CD4-positive, alpha-beta T cell (primary cell): ENCODE data around the gene TGDS. TPM values are rescaled to one million over a fixed set of nuclear protein-coding genes. Genes with fewer than 3 reads are reported as not detected.

Experiments used
- ATAC-seq: fragments of 200-7000 bp; cut with Tn5 transposase; one replicate; pipeline ENCODE4 v1.10.0; 2022; ENCODE audit warnings: mild to moderate bottlenecking; ENCODE audit not compliant: poor library complexity
- CTCF ChIA-PET: fragments of 350-600 bp; sonication (Branson Sonifier 250); formaldehyde crosslinking; loops from one replicate; lab custom pipeline; 2021; ENCODE audit warnings: antibody characterized with exemption, inconsistent platforms; lab: Charles Lee
- POLR2A ChIA-PET: fragments of 350-600 bp; sonication (Branson Sonifier 250); formaldehyde crosslinking; loops from one replicate; lab custom pipeline; 2021; ENCODE audit warnings: antibody characterized with exemption, inconsistent platforms; lab: Charles Lee
- DNase-seq, 14 experiments: peaks; one replicate each; pipeline ENCODE4 v3.0.0-alpha.2; 2013 to 2020; ENCODE audit warnings: mixed read lengths in 2 of 14
- H3K27ac ChIP-seq, 2 donors: one replicate each; pipeline versions ENCODE4 v1.5.1 to v1.7.0; 2013; ENCODE audit warnings: low read length in 2 of 2, low read depth in 1 of 2, mild to moderate bottlenecking in 1 of 2
- H3K27me3 ChIP-seq, 2 experiments: 1 replicate in 1 of 2; 2 replicates in 1 of 2; pipeline versions ENCODE4 v1.6.1 to v1.7.0; 2013; ENCODE audit warnings: low read length in 2 of 2, control low read depth in 1 of 2, mild to moderate bottlenecking in 1 of 2, moderate library complexity in 1 of 2; ENCODE audit not compliant: insufficient read depth in 2 of 2, control insufficient read depth in 1 of 2
- H3K36me3 ChIP-seq: one replicate; pipeline ENCODE4 v1.6.1; 2013; ENCODE audit warnings: low read length, control low read depth; ENCODE audit not compliant: insufficient read depth
- H3K4me1 ChIP-seq: one replicate; pipeline ENCODE4 v1.6.1; 2013; ENCODE audit warnings: low read length, control low read depth; ENCODE audit not compliant: insufficient read depth
- H3K4me3 ChIP-seq: one replicate; pipeline ENCODE4 v1.5.1; 2013; ENCODE audit warnings: mild to moderate bottlenecking, low read length, moderate library complexity
- H3K9me3 ChIP-seq, 2 experiments: 1 replicate in 1 of 2; 2 replicates in 1 of 2; pipeline versions ENCODE4 v1.6.1 to v1.7.0; 2013; ENCODE audit warnings: low read length in 2 of 2, mild to moderate bottlenecking in 2 of 2, control low read depth in 1 of 2, moderate library complexity in 1 of 2; ENCODE audit not compliant: control insufficient read depth in 1 of 2, insufficient read depth in 1 of 2
- H3K27ac Mint-ChIP-seq: one replicate; pipeline ENCODE4 v1.8.0; 2020; ENCODE audit warnings: mixed read lengths
- H3K27me3 Mint-ChIP-seq: one replicate; pipeline ENCODE4 v1.8.0; 2021; ENCODE audit warnings: mixed read lengths
- H3K36me3 Mint-ChIP-seq: one replicate; pipeline ENCODE4 v1.8.0; 2021; ENCODE audit warnings: low read depth, mixed read lengths
- H3K4me1 Mint-ChIP-seq: one replicate; pipeline ENCODE4 v1.8.0; 2021; ENCODE audit warnings: low read depth, mixed read lengths
- H3K4me3 Mint-ChIP-seq: one replicate; pipeline ENCODE4 v1.8.0; 2020; ENCODE audit warnings: mild to moderate bottlenecking, mixed read lengths
- H3K9me3 Mint-ChIP-seq: one replicate; pipeline ENCODE4 v1.8.0; 2020; ENCODE audit warnings: mixed read lengths
- intact Hi-C, 2 experiments: fragments of 100-400 bp; cut with DNase I in 1 of 2; cut with micrococcal nuclease in 1 of 2; formaldehyde crosslinking; loops; one replicate each; pipeline versions ENCODE4 v1.15.1 to v1.9.0; 2023 to 2025; cut with DNase I, micrococcal nuclease
- total RNA-seq, 174 experiments: library from RNA in 2 of 174; stranded (reverse) in 2 of 174; gene quantifications; one replicate each; pipeline ENCODE4 v1.2.3 and lab custom pipeline; 2021 to 2026
- TF ChIP-seq, protein P1 (sequence below): fragments of 200-600 bp; IDR thresholded peaks from one replicate; pipeline ENCODE4 v1.8.0; 2022; ENCODE audit warnings: antibody characterized with exemption, mild to moderate bottlenecking

TGDS gene
- total RNA-seq, 2 experiments from 2014 or later, result 4.1 to 4.6 TPM

GRCh38 chr13:94544922-94545321 is 51.0 kb downstream of the TGDS start:
- Histone ChIP-seq H3K27ac (no peak overlapping the region), H3K4me1 (peaks cover 22% of the 10 kb centered on the region), H3K27me3 (no peaks in the 10 kb centered on the region), H3K36me3 (no peaks in the 10 kb centered on the region), H3K9me3 (no peaks in the 10 kb centered on the region), H3K4me3 (no peak overlapping the region)
- intact Hi-C loops, result loop anchor here in 1 of 2 experiments (5.0 to 10.0 kb wide), 2 partner anchors 220 to 1132 kb away; partner anchors contain the start of gene DNAJC3
- peaks cover 13% of the 10 kb centered on the region for H3K36me3 Mint-ChIP-seq
- DNase-seq, result no peak
- peaks cover 7% of the 10 kb centered on the region for H3K27me3 Mint-ChIP-seq
- no peak overlapping the region for H3K27ac Mint-ChIP-seq
- CTCF ChIA-PET, result no interaction called here
- H3K4me1 Mint-ChIP-seq, result peaks cover 18% of the 10 kb centered on the region
- no peak for ATAC-seq
- TF ChIP-seq, protein P1, sequence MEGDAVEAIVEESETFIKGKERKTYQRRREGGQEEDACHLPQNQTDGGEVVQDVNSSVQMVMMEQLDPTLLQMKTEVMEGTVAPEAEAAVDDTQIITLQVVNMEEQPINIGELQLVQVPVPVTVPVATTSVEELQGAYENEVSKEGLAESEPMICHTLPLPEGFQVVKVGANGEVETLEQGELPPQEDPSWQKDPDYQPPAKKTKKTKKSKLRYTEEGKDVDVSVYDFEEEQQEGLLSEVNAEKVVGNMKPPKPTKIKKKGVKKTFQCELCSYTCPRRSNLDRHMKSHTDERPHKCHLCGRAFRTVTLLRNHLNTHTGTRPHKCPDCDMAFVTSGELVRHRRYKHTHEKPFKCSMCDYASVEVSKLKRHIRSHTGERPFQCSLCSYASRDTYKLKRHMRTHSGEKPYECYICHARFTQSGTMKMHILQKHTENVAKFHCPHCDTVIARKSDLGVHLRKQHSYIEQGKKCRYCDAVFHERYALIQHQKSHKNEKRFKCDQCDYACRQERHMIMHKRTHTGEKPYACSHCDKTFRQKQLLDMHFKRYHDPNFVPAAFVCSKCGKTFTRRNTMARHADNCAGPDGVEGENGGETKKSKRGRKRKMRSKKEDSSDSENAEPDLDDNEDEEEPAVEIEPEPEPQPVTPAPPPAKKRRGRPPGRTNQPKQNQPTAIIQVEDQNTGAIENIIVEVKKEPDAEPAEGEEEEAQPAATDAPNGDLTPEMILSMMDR, result no peak
- peaks cover 4% of the 10 kb centered on the region for H3K9me3 Mint-ChIP-seq
- no peak overlapping the region for H3K4me3 Mint-ChIP-seq
- POLR2A ChIA-PET, result no interaction called here

GRCh38 chr13:94542917-94543316 is 53.0 kb downstream of the TGDS start:
- H3K4me3 Mint-ChIP-seq, result no peak overlapping the region
- no peaks in the 10 kb centered on the region for H3K27me3 Mint-ChIP-seq
- ChIA-PET POLR2A (interaction anchor here (0.6 kb wide), 1 partner anchor 13 kb away, joined by 3 read pairs; no protein-coding TSS in a partner anchor), CTCF (no interaction called here)
- ATAC-seq (no peak), DNase-seq (no peak)
- intact Hi-C loops, result loop anchor here in 1 of 2 experiments (10.0 kb wide), 1 partner anchor 218 kb away; no protein-coding TSS in a partner anchor
- H3K27ac Mint-ChIP-seq, result no peak overlapping the region
- Histone ChIP-seq H3K4me3 (no peak overlapping the region), H3K36me3 (no peaks in the 10 kb centered on the region), H3K4me1 (peaks cover 7% of the 10 kb centered on the region), H3K27ac (no peak overlapping the region), H3K9me3 (no peaks in the 10 kb centered on the region), H3K27me3 (no peaks in the 10 kb centered on the region)
- no peaks in the 10 kb centered on the region for H3K36me3 Mint-ChIP-seq
- TF ChIP-seq, protein P1, result no peak
- no peaks in the 10 kb centered on the region for H3K9me3 Mint-ChIP-seq
- H3K4me1 Mint-ChIP-seq, result peaks cover 2% of the 10 kb centered on the region

DNA sequence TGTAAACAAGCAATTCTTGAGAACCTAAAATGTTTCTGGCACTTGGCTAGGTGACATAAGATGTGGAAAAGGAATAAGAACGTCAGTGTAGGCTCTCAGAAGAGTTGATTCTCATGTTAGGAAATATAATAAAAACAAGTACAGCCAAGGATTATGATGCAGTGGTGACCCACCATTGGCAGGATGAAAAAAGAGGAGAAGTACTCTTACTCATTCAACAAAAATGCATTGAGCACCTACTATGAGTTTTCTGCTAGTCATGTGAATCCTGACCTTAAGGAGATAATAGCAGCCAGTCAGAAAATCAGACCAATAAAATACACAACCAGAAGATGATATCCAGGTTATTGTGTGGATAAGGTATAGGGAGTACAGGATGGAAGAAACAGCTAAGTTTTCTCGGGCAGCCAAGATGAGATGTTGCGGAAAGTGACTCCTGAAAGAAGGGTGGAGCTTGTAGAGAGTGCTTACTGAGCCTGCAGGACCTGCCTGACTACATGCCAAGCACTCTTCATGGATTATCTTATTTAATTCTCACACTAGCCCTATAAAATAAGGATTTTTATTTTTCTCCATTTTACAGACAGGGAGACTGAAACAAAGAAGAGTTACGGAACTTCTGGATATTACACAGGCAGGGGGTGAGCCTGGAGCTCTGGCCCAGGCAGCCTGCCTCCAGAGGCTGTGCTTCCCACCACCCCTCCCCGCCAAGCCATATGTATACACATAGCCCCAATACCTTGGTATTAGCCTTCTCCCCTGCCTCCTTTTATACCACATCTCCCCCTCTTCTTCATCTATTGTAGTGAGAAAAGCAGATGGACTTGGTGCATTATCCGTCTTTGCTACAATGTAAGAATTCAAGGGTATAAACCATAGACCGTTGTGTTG is 58.0 kb downstream of the TGDS start:
- peaks cover 11% of the 10 kb centered on the region for H3K4me1 ChIP-seq
- H3K27ac ChIP-seq, result no peak overlapping the region
- H3K9me3 ChIP-seq, result no peaks in the 10 kb centered on the region
- H3K36me3 Mint-ChIP-seq, result no peaks in the 10 kb centered on the region
- no peak overlapping the region for H3K4me3 ChIP-seq
- no peak overlapping the region for H3K27ac Mint-ChIP-seq
- peaks cover 16% of the 10 kb centered on the region for H3K4me1 Mint-ChIP-seq
- no peaks in the 10 kb centered on the region for H3K9me3 Mint-ChIP-seq
- no peaks in the 10 kb centered on the region for H3K27me3 Mint-ChIP-seq
- CTCF ChIA-PET, result no interaction called here
- DNase-seq (no peak), ATAC-seq (no peak)
- no peaks in the 10 kb centered on the region for H3K27me3 ChIP-seq
- H3K4me3 Mint-ChIP-seq, result no peak overlapping the region
- POLR2A ChIA-PET, result interaction anchor here (4.1 kb wide), 1 partner anchor 11 kb away, joined by 27 read pairs; no protein-coding TSS in a partner anchor
- TF ChIP-seq, protein P1, result no peak
- H3K36me3 ChIP-seq, result no peaks in the 10 kb centered on the region
- intact Hi-C loops, result no loop called here
